Measurements from ENCODE around the gene PTCSC3.
A peak's percentile ranks its signal among the peaks of the same experiment; 100 is the strongest.
"Not testable (repeated sequence)": the region's sequence is repeated elsewhere in the genome, so short reads cannot be mapped to it uniquely, and the experiment has no call there.

PTCSC3 gene

GRCh38 chr14:36173161-36173560, 3.4 kb downstream of the PTCSC3 start:
- DNase-seq (ENCODE audit: low spot score) = no peak

DNA sequence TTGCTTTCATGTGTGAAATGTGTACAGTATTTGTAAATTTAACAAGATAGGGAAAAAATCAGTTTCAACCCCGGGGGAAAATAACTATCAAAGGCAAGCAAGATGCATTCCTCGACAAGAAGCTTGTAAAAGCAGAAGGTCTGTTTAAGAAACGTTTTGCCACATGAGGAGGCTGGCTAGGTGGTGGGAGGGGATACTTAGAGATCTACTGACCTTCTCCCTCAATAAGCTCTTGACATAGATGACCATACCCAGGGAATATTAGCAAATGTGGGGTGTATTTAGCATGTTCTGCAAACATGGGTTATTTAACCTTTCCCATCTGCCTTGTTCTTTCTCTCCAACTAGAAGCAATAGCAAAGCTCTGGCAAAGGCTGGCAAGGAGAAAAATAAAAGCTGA, 4.9 kb downstream of the PTCSC3 start:
- DNase-seq (ENCODE audit: low spot score) = no peak

- DNase-seq (ENCODE audit: low spot score) = no peak
These were observed 9.1 kb downstream of the PTCSC3 start for GRCh38 chr14:36167431-36167830.

DNA sequence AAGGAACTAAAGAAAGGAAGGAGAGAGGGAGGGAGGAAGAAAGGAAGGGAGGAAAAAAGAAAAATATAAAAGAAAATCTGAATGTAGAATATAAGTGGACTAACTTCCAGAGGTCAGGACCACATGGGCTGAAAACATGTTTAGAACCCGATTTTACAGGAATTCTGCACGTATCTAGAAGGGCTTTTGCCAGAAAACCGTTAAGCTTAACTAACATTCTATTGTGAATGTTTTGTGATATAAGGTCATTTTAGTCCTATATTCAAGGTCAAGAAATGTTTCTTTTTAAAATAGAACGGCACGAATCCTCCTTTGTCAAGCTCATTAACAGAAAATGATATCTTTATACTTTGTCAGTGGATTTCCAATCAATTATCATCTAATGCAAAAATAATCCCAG, 13.1 kb downstream of the PTCSC3 start:
- DNase-seq (ENCODE audit: low spot score) = no peak

- DNase-seq (ENCODE audit: low spot score) = no peak
These were observed 14.3 kb downstream of the PTCSC3 start for GRCh38 chr14:36162267-36162666.

- DNase-seq (ENCODE audit: low spot score) = no peak
These were observed 14.7 kb downstream of the PTCSC3 start for GRCh38 chr14:36161776-36162175.

DNA sequence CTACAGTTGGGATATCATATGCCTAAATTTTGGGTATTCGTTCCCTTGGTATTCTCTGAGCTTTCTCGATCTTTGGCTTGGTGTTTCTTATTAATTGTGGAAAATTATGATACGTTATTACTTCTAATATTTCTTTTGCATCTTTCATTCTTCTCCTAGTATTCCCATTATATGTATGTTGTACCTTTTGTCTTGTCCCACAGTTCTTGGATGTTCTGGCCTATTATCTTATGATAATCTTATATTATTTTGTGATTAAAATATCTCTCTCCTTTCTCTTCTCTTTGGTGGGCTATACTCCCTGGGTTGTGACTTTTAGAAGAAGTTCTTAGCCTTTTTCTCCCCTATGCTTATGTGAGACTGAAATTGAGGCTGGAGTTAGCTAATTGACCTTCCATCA, 25.2 kb downstream of the PTCSC3 start:
- DNase-seq (ENCODE audit: low spot score) = no peak

DNA sequence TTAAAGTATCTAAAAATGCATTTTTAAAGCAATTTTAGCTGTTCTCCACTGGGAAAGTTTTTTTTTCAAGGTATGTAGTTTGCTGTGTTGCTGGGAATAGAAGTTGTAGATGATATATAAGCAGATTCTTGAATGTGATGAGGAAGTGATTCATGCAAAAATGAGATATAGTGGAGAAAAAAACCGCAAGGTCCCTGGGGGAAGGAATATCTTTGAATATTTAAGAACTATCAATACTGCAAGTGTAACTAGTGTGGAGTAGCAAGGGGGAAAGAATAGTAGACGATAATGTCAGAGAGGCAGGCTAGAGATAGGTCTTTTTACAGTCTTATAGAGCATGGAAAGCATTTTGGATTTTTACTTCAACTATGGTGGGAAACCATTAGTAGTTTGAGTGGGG, 42.5 kb downstream of the PTCSC3 start:
- DNase-seq (ENCODE audit: low spot score) = no peak

GRCh38 chr14:36132826-36133225, 43.7 kb downstream of the PTCSC3 start:
- DNase-seq (ENCODE audit: low spot score) = no peak

DNA sequence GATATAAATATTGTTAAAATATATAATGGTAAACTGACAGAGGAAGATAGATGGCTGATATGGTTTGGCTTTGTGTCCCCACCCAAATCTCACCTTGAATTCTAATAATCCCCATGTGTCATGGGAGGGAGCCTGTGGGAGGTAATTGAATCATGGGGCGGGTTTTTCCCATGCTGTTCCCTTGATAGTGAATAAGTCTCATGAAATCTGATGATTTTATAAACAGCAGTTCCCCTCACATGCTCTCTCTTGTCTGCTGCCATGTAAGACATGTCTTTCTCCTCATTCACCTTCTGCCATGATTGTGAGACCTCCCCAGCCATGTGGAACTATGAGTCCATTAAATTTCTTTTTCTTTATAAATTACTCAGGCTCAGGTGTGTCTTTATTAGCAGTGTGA, 46.3 kb downstream of the PTCSC3 start:
- DNase-seq (ENCODE audit: low spot score) = no peak

- no peak for DNase-seq (ENCODE audit: low spot score)
These were observed 47.3 kb downstream of the PTCSC3 start for GRCh38 chr14:36129181-36129580.

DNA sequence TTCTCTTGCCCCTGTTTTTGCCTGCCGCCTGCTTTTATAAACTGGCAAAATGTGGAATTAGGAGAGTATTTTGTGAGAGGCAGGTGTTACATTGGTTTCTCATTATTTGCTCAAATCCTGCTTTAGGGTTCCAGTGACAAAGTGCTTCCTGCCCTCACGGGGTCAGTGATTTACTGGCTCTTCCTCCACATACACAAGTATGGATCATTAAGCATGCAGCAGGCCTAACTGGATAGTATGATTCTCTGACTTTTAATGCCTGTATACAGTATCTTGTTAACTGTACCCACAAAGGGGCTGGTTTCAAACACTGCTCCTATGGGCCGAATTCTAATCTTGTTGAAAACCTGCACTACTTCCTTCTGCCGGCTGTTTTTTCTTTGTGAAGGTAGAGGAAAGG, 63.2 kb downstream of the PTCSC3 start:
- DNase-seq (ENCODE audit: low spot score) = no peak

- no peak for DNase-seq (ENCODE audit: low spot score)
These were observed 64.5 kb downstream of the PTCSC3 start for GRCh38 chr14:36111822-36112583.

- no peak for DNase-seq (ENCODE audit: low spot score)
These were observed 71.1 kb downstream of the PTCSC3 start for GRCh38 chr14:36105401-36105800.

- DNase-seq (ENCODE audit: low spot score) = not testable (repeated sequence)
These were observed 72.3 kb downstream of the PTCSC3 start for GRCh38 chr14:36104258-36104657.

- no peak for DNase-seq (ENCODE audit: low spot score)
These were observed 76.9 kb downstream of the PTCSC3 start for GRCh38 chr14:36099619-36100018.

GRCh38 chr14:36097356-36097755, 79.2 kb downstream of the PTCSC3 start:
- DNase-seq (ENCODE audit: low spot score) = no peak

- no peak for DNase-seq (ENCODE audit: low spot score)
These were observed 80.4 kb downstream of the PTCSC3 start for GRCh38 chr14:36096090-36096489.

GRCh38 chr14:36094963-36095362, 81.6 kb downstream of the PTCSC3 start:
- no peak for DNase-seq (ENCODE audit: low spot score)

GRCh38 chr14:36091096-36091495, 85.4 kb downstream of the PTCSC3 start:
- peak; percentile 16 for DNase-seq (ENCODE audit: low spot score)

DNA sequence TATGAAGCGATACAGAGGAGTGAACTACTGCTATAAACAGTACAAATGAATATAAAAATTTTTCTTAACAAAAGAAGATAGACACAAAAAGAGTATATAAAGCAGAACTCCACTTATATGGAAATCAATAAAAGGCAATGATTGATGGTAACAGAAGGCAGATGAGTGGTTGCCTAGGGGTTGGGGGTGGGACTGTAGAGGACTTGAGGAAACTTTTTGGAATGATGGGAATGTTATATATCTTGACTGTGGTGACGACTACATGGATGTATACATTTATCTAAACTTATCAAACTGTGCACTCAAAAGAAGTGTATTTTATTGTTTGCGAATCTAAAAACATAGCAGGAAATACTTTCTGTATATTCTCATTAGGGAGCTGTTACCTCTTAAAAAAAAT, 89.1 kb downstream of the PTCSC3 start:
- no peak for DNase-seq (ENCODE audit: low spot score)

DNA sequence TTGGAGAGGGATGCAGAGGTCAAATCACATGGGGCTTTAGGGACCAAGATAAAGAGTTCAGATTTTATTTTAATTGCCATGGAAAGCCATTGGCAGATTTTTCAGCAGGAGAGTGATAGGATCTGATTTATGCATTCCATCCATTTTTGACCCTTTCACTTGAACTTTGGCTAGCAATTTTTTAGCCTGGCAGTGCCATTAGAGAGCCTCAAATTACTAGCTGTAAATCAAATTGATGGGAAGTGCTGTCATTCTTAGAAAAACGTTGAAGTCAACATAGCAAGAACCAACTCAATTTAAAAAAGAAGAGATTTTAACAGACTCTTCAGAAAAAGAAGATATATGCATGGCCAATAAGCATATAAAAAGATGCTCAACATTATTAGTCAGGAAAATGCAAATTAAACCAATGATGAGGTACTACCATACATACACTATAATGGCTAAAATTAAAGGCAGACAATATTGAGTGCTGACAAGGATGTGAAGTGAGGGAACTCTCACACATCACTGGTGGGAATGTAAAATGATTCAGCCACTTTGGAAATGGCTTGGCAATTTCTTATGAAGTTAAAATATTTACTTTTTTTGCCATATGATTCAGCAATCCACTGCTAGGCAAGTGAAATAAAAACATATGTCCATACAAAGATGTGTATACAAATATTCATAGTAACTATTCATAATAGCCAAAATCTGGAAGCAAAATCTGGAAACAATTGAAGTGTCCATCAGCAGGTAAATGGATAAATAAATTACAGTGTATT, 89.7 kb downstream of the PTCSC3 start:
- DNase-seq (ENCODE audit: low spot score) = no peak

- no peak for DNase-seq (ENCODE audit: low spot score)
These were observed 90.7 kb downstream of the PTCSC3 start for GRCh38 chr14:36085861-36086260.
